HG02840 (cell line): ENCODE measurements around the gene HDAC1.

ENCODE experiments used
- ATAC-seq: cut with Tn5 transposase; IDR thresholded peaks from one replicate; pipeline ENCODE4 v1.9.1; 2021; ENCODE audit warnings: mild to moderate bottlenecking, moderate library complexity, moderate number of reproducible peaks; ENCODE audit not compliant: unreplicated experiment, low FRiP score

The HDAC1 gene

DNA sequence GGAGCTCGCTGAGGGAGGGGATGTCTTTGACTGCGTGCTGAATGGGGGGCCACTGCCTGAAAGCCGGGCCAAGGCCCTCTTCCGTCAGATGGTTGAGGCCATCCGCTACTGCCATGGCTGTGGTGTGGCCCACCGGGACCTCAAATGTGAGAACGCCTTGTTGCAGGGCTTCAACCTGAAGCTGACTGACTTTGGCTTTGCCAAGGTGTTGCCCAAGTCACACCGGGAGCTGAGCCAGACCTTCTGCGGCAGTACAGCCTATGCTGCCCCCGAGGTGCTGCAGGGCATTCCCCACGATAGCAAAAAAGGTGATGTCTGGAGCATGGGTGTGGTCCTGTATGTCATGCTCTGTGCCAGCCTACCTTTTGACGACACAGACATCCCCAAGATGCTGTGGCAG is 71.8 kb downstream of the HDAC1 start:
- no peak for ATAC-seq

GRCh38 chr1:32364836-32365235 is 73.0 kb downstream of the HDAC1 start:
- no peak for ATAC-seq

DNA sequence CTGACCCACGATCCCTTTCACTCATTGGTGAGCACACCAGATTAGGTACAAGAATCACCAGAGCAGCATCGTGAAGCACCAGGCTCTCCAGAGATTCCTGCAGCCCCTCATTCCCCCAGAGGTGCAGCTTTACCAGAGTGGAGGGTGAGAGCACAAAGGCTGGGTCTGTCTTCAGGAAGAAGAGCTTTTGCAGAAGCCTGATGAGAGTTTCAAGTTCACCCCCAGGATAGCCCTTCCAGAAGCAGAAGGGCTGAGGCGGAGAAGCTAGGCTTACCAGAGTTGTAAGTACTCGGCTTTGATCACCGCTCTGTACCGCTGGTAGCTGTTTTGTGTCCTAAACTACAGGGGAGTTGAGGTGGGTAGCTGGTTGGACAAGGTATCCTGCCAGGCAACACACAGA is 73.6 kb downstream of the HDAC1 start:
- no peak for ATAC-seq

GRCh38 chr1:32367912-32368635 is 76.2 kb downstream of the HDAC1 start:
- ATAC-seq, result no peak

DNA sequence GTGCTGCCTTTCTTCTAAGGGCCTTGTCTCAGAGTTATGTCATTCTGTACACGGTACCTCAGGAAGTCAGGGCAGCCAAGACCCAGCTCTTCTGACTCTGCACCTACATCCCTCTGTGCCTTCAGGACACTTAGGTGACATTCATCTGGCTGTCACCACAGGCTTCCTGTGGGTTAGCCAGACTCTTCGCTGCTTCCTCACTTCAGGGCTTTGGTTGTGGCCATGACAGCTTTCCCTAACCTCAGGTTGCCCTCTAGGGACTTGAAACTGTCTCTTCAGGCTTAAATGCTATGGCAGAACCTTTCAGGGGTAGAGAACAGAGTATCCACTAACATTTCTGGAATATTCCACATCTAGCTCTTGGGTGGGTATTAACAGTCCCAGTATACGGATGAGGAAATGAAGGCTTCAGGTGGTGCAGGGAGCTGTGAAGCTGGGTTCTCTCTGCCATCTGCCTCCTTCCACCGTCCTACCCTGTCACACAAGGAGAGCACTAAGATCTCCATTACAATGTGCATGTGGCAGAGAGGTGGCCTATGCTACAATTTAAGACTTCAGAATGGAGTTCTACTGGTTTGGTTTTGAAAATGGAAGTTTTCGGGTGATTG is 80.4 kb downstream of the HDAC1 start:
- ATAC-seq, result no peak

- no peak for ATAC-seq
These were observed 82.2 kb downstream of the HDAC1 start for GRCh38 chr1:32373996-32374592.

DNA sequence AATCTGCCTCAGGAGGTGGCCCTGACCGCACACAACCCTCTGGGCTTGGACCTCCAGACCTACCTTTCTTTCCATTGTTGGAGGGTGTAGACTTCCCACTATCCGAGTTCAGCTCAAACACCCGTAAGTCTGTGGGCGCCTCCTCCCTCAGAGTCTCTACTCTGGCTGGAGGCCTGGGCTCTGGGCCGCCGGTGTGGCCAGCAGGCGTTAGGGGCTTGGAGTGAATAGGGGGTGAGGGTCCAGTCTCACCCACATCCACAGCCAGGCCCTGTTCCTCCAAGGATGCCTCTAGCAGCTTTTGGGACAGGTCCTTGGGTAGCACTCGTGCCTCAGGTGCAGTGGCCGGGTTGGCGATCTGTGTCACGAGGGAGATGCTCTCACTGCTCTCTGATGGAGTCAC is 84.3 kb downstream of the HDAC1 start:
- ATAC-seq, result no peak

- no peak for ATAC-seq
These were observed 85.8 kb downstream of the HDAC1 start for GRCh38 chr1:32377541-32378220.

- no peak for ATAC-seq
These were observed 88.2 kb downstream of the HDAC1 start for GRCh38 chr1:32380057-32380456.
